Measurements from ENCODE around the gene SSH2. TPM values are rescaled to one million over a fixed set of nuclear protein-coding genes. Genes with fewer than 3 reads are reported as not detected.
"Not testable (repeated sequence)": the region's sequence is repeated elsewhere in the genome, so short reads cannot be mapped to it uniquely, and the experiment has no call there.

The SSH2 gene
- total RNA-seq, 2 experiments from 2014 or later: 32.6 to 36.1 TPM

- Mint-ChIP-seq H3K4me1 (no peaks in the 10 kb centered on the region), H3K36me3 (ENCODE audit: low read depth) (no peaks in the 10 kb centered on the region), H3K4me3 (no peak overlapping the region), H3K27me3 (no peaks in the 10 kb centered on the region), H3K9me3 (ENCODE audit: low read depth) (peaks cover 6% of the 10 kb centered on the region), H3K27ac (no peak overlapping the region)
- ChIA-PET CTCF (interaction anchor here (1.2 to 1.4 kb wide), 2 partner anchors 18 to 144 kb away, joined by 3 to 5 read pairs; no protein-coding TSS in a partner anchor), POLR2A (interaction anchor here (0.6 kb wide), 1 partner anchor 50 kb away, joined by 4 read pairs; no protein-coding TSS in a partner anchor)
- DNase-seq: no peak
- intact Hi-C loops (cut with DNase I, micrococcal nuclease): no loop called here
- ATAC-seq: no peak
Observed at GRCh38 chr17:29949696-29950095, 19.7 kb upstream of the SSH2 start.

- Mint-ChIP-seq H3K36me3 (ENCODE audit: low read depth) (no peaks in the 10 kb centered on the region), H3K27me3 (no peaks in the 10 kb centered on the region), H3K4me3 (no peak overlapping the region), H3K9me3 (ENCODE audit: low read depth) (peaks cover 4% of the 10 kb centered on the region), H3K27ac (no peak overlapping the region), H3K4me1 (no peaks in the 10 kb centered on the region)
- no peak for ATAC-seq
- ChIA-PET POLR2A (no interaction called here), CTCF (interaction anchor here (0.6 to 1.4 kb wide), 3 partner anchors 17 to 145 kb away, joined by 3 to 5 read pairs (median 3); no protein-coding TSS in a partner anchor)
- intact Hi-C loops (cut with DNase I, micrococcal nuclease): no loop called here
- no peak for DNase-seq
Observed at GRCh38 chr17:29948448-29949215, 18.6 kb upstream of the SSH2 start.

GRCh38 chr17:29945281-29945680 lies 15.3 kb upstream of the SSH2 start:
- Mint-ChIP-seq H3K9me3 (ENCODE audit: low read depth) (no peaks in the 10 kb centered on the region), H3K4me3 (no peak overlapping the region), H3K27ac (no peak overlapping the region), H3K36me3 (ENCODE audit: low read depth) (no peaks in the 10 kb centered on the region), H3K27me3 (no peaks in the 10 kb centered on the region), H3K4me1 (no peaks in the 10 kb centered on the region)
- ChIA-PET POLR2A (no interaction called here), CTCF (interaction anchor here (0.6 to 2.4 kb wide), 4 partner anchors 14 to 142 kb away, joined by 3 to 10 read pairs (median 4); partner anchors contain the start of gene SSH2)
- ATAC-seq (no peak), DNase-seq (no peak)
- intact Hi-C loops (cut with DNase I, micrococcal nuclease): no loop called here

GRCh38 chr17:29941334-29941733 lies 11.3 kb upstream of the SSH2 start, which contains the start of gene EFCAB5:
TSS of gene EFCAB5 (plus strand) at chr17:29941634. CDS start at chr17:29941797, 163 bp downstream.
- CTCF ChIA-PET: interaction anchor here (0.7 to 4.0 kb wide), 4 partner anchors 11 to 134 kb away, joined by 3 to 52 read pairs (median 5); partner anchors contain the start of gene SSH2
- POLR2A ChIA-PET: no interaction called here
- no peak within 1 kb of the TSS for H3K27ac Mint-ChIP-seq

GRCh38 chr17:29936724-29937123 lies 6.7 kb upstream of the SSH2 start:
- Mint-ChIP-seq H3K27ac (no peak overlapping the region), H3K9me3 (ENCODE audit: low read depth) (no peaks in the 10 kb centered on the region), H3K4me1 (no peaks in the 10 kb centered on the region), H3K4me3 (no peak overlapping the region), H3K27me3 (no peaks in the 10 kb centered on the region), H3K36me3 (ENCODE audit: low read depth) (no peaks in the 10 kb centered on the region)
- ChIA-PET CTCF (interaction anchor here (0.6 to 2.6 kb wide), 3 partner anchors 12 to 129 kb away, joined by 3 to 9 read pairs (median 3); no protein-coding TSS in a partner anchor), POLR2A (no interaction called here)
- ATAC-seq (no peak), DNase-seq (no peak)
- intact Hi-C loops (cut with DNase I, micrococcal nuclease): no loop called here

More at GRCh38 chr17:29941334-29941733, 11.3 kb upstream of the SSH2 start, which contains the start of gene EFCAB5:
- ATAC-seq: no peak
- H3K27me3 Mint-ChIP-seq: no peaks in the 10 kb centered on the region
- intact Hi-C loops (cut with DNase I, micrococcal nuclease): no loop called here
- H3K4me1 Mint-ChIP-seq: no peaks in the 10 kb centered on the region
- no peaks in the 10 kb centered on the region for H3K9me3 Mint-ChIP-seq (ENCODE audit: low read depth)
- no peak within 1 kb of the TSS for H3K4me3 Mint-ChIP-seq
- no peaks in the 10 kb centered on the region for H3K36me3 Mint-ChIP-seq (ENCODE audit: low read depth)
- no peak for DNase-seq

GRCh38 chr17:29935909-29936308 lies 5.9 kb upstream of the SSH2 start:
- intact Hi-C loops (cut with DNase I, micrococcal nuclease): not testable (repeated sequence)

GRCh38 chr17:29933379-29933778 lies 3.4 kb upstream of the SSH2 start:
- H3K4me1 Mint-ChIP-seq: peaks cover 2% of the 10 kb centered on the region
- no peak for DNase-seq
- POLR2A ChIA-PET: no interaction called here
- intact Hi-C loops (cut with DNase I, micrococcal nuclease): loop anchor here in 1 of 2 experiments (5.0 kb wide), 2 partner anchors 89 to 106 kb away; no protein-coding TSS in a partner anchor
- CTCF ChIA-PET: interaction anchor here (0.8 to 1.8 kb wide), 4 partner anchors 12 to 142 kb away, joined by 3 to 8 read pairs (median 4); no protein-coding TSS in a partner anchor
- H3K4me3 Mint-ChIP-seq: no peak overlapping the region
- H3K27ac Mint-ChIP-seq: no peak overlapping the region
- no peaks in the 10 kb centered on the region for H3K36me3 Mint-ChIP-seq (ENCODE audit: low read depth)
- ATAC-seq: no peak
- no peaks in the 10 kb centered on the region for H3K9me3 Mint-ChIP-seq (ENCODE audit: low read depth)
- H3K27me3 Mint-ChIP-seq: no peaks in the 10 kb centered on the region

More at GRCh38 chr17:29935909-29936308, 5.9 kb upstream of the SSH2 start:
- DNase-seq; ATAC-seq; H3K36me3 Mint-ChIP-seq (ENCODE audit: low read depth); H3K9me3 Mint-ChIP-seq (ENCODE audit: low read depth); H3K4me1 Mint-ChIP-seq; H3K4me3 Mint-ChIP-seq; POLR2A ChIA-PET; H3K27me3 Mint-ChIP-seq; H3K27ac Mint-ChIP-seq: not testable (repeated sequence)
- CTCF ChIA-PET: interaction anchor here (2.6 kb wide), 1 partner anchor 128 kb away, joined by 9 read pairs; no protein-coding TSS in a partner anchor

- H3K27me3 Mint-ChIP-seq: no peaks in the 10 kb centered on the region
- peaks cover 20% of the 10 kb centered on the region for H3K4me1 Mint-ChIP-seq
- DNase-seq (peak; percentile 80), ATAC-seq (peak; percentile 66)
- no peak overlapping the region for H3K27ac Mint-ChIP-seq
- intact Hi-C loops (cut with DNase I, micrococcal nuclease): loop anchor here (1.0 to 5.0 kb wide), 10 partner anchors 63 to 637 kb away; partner anchors contain the start of gene NUFIP2 (in 1 of the 2)
- H3K9me3 Mint-ChIP-seq (ENCODE audit: low read depth): no peaks in the 10 kb centered on the region
- peaks cover 2% of the 10 kb centered on the region for H3K36me3 Mint-ChIP-seq (ENCODE audit: low read depth)
- H3K4me3 Mint-ChIP-seq: no peak overlapping the region
- CTCF ChIA-PET: interaction anchor here (0.5 to 3.3 kb wide), 65 partner anchors 9 to 1847 kb away, joined by 3 to 178 read pairs (median 4); partner anchors contain the start of genes CORO6, EFCAB5 and TP53I13
- POLR2A ChIA-PET: interaction anchor here (0.6 kb wide), 1 partner anchor 40 kb away, joined by 8 read pairs; no protein-coding TSS in a partner anchor
Observed at GRCh38 chr17:29931231-29931932, 1.4 kb upstream of the SSH2 start.

- intact Hi-C loops (cut with DNase I, micrococcal nuclease): loop anchor here (1.0 to 5.0 kb wide), 15 partner anchors 62 to 636 kb away; partner anchors contain the start of genes GIT1 (in 1 of the 2), NSRP1 (in 1 of the 2), NUFIP2 (in 1 of the 2) and TP53I13 (in 1 of the 2)
- POLR2A ChIA-PET: interaction anchor here (0.6 to 1.4 kb wide), 3 partner anchors 89 to 314 kb away, joined by 3 to 5 read pairs (median 3); no protein-coding TSS in a partner anchor
- Mint-ChIP-seq H3K27me3 (no peaks in the 10 kb centered on the region), H3K4me3 (no peak overlapping the region), H3K9me3 (ENCODE audit: low read depth) (no peaks in the 10 kb centered on the region), H3K4me1 (peaks cover 23% of the 10 kb centered on the region), H3K36me3 (ENCODE audit: low read depth) (peaks cover 2% of the 10 kb centered on the region), H3K27ac (no peak overlapping the region)
- no peak for DNase-seq
- CTCF ChIA-PET: interaction anchor here (0.6 to 3.3 kb wide), 59 partner anchors 9 to 1159 kb away, joined by 3 to 178 read pairs (median 4); partner anchors contain the start of genes ANKRD13B, CORO6, EFCAB5 and TP53I13
- peak; percentile 12 for ATAC-seq
Observed at GRCh38 chr17:29930409-29931010, 482 bp upstream of the SSH2 start.

GRCh38 chr17:29929006-29929532 lies 959 bp downstream of the SSH2 start:
- peaks cover 2% of the 10 kb centered on the region for H3K36me3 Mint-ChIP-seq (ENCODE audit: low read depth)
- DNase-seq (peak; percentile 62), ATAC-seq (peak; percentile 14)
- intact Hi-C loops (cut with DNase I, micrococcal nuclease): no loop called here
- no peak overlapping the region for H3K4me3 Mint-ChIP-seq
- H3K27ac Mint-ChIP-seq: no peak overlapping the region
- peaks cover 35% of the 10 kb centered on the region for H3K4me1 Mint-ChIP-seq
- H3K27me3 Mint-ChIP-seq: no peaks in the 10 kb centered on the region
- ChIA-PET CTCF (interaction anchor here (1.2 to 3.3 kb wide), 6 partner anchors 9 to 311 kb away, joined by 3 to 52 read pairs (median 10); partner anchors contain the start of gene EFCAB5), POLR2A (no interaction called here)
- no peaks in the 10 kb centered on the region for H3K9me3 Mint-ChIP-seq (ENCODE audit: low read depth)
